K562 (cell line): Measurements from ENCODE around the gene UPF1. TPM values are rescaled to one million over a fixed set of nuclear protein-coding genes. Genes with fewer than 3 reads are reported as not detected.

Experiments used
- ADNP ChIP-seq: fragments of 200-800 bp; sonication (Bioruptor generic); IDR thresholded peaks from 2 replicates; pipeline ENCODE4 v1.6.1; 2016; ENCODE audit warnings: missing genetic modification characterization, missing compliant biosample characterization
- BCOR ChIP-seq: fragments of 450-650 bp; IDR thresholded peaks from 2 replicates; pipeline ENCODE4 v1.6.1; 2016
- CBX1 ChIP-seq: sonication (generic); IDR thresholded peaks from 2 replicates; pipeline ENCODE4 v1.6.1; 2016; ENCODE audit warnings: antibody characterized with exemption, low read depth, mild to moderate bottlenecking
- KDM1A ChIP-seq, 2 experiments: fragments of 450-650 bp; IDR thresholded peaks; 2 replicates each; pipeline ENCODE4 v1.6.1; 2016; ENCODE audit warnings: mild to moderate bottlenecking in 2 of 2
- KDM4B ChIP-seq, 2 experiments: fragments of 450-650 bp in 1 of 2; sonication (generic) in 1 of 2; IDR thresholded peaks; 2 replicates each; pipeline ENCODE4 v1.6.1; 2016 to 2017; ENCODE audit warnings: borderline replicate concordance in 2 of 2, antibody characterized with exemption in 1 of 2, low read depth in 1 of 2, mild to moderate bottlenecking in 1 of 2
- MEIS2 ChIP-seq: fragments of 450-650 bp; IDR thresholded peaks from 2 replicates; pipeline ENCODE4 v1.6.1; 2014; ENCODE audit warnings: mild to moderate bottlenecking; ENCODE audit not compliant: partially characterized antibody
- MITF ChIP-seq: IDR thresholded peaks from 2 replicates; pipeline ENCODE4 v1.6.1; 2014; ENCODE audit warnings: antibody characterized with exemption
- MLLT1 ChIP-seq, 2 experiments: fragments of 450-650 bp; IDR thresholded peaks; 2 replicates each; pipeline ENCODE4 v1.6.1; 2016
- PHF8 ChIP-seq: fragments of 200-600 bp; sonication (generic); IDR thresholded peaks from 2 replicates; pipeline ENCODE4 v1.6.1; 2012; ENCODE audit warnings: mixed run types, mild to moderate bottlenecking, inconsistent platforms, low read length, moderate library complexity, borderline replicate concordance
- PYGO2 ChIP-seq: fragments of 450-650 bp; IDR thresholded peaks from 2 replicates; pipeline ENCODE4 v1.6.1; 2016; ENCODE audit warnings: mild to moderate bottlenecking, missing genetic modification characterization, moderate library complexity, missing compliant biosample characterization
- RBM25 ChIP-seq: fragments of 200-400 bp; formaldehyde crosslinking; IDR thresholded peaks from 2 replicates; pipeline ENCODE4 v1.6.1; 2018; ENCODE audit warnings: low read length, low read depth, moderate library complexity; ENCODE audit not compliant: severe bottlenecking
- TARDBP ChIP-seq: fragments of 450-650 bp; IDR thresholded peaks from 2 replicates; pipeline ENCODE4 v1.6.1; 2016
- THRA ChIP-seq: fragments of 450-650 bp; IDR thresholded peaks from 2 replicates; pipeline ENCODE4 v1.6.1; 2017; ENCODE audit warnings: mild to moderate bottlenecking, moderate library complexity
- ZNF197 ChIP-seq: fragments of 200-800 bp; sonication (Bioruptor generic); IDR thresholded peaks from 2 replicates; pipeline ENCODE4 v1.6.1; 2016; ENCODE audit warnings: low read depth, missing genetic modification characterization, missing compliant biosample characterization
- ZNF445 ChIP-seq: fragments of 250-450 bp; sonication (Bioruptor Pico); IDR thresholded peaks from 2 replicates; pipeline ENCODE4 v1.4.0; 2020; ENCODE audit warnings: low read depth, mild to moderate bottlenecking, moderate library complexity
- polyA plus RNA-seq, 8 experiments: library from polyadenylated mRNA; depleted of rRNA in 4 of 8; stranded (reverse) in 5 of 8; unstranded in 3 of 8; fragments of >200 nt; fragmentation: Nextera tagmentation in 2 of 8; fragmentation: Illumina TruSeq in 1 of 8; extraction: Ambion mirVana in 2 of 8; extraction: Trizol in 1 of 8; gene quantifications; 2 replicates each; pipeline versions ENCODE4 v1.2.1 to v1.2.3, GENCODE V29; 2011 to 2014; ENCODE audit warnings: inconsistent platforms in 1 of 8, missing spikeins in 1 of 8
- total RNA-seq, 7 experiments: library from RNA; depleted of rRNA in 6 of 7; stranded (reverse); fragments of >200 nt in 6 of 7; fragmentation: Illumina TruSeq in 2 of 7; extraction: Trizol in 2 of 7; gene quantifications; 2 replicates each; pipeline versions ENCODE4 v1.2.1 to v1.2.3, GENCODE V29; 2011 to 2021; ENCODE audit warnings: low replicate concordance in 1 of 7

UPF1 gene
- total and polyA plus RNA-seq, 9 of the 15 experiments (the other 6 are each of a cell fraction or from before 2014, with no cell fraction given), result 0.34 to 103 (median 27.9) TPM

- TF ChIP-seq MITF, result no peak
- no peak for TF ChIP-seq ZNF445 (CRISPR knock-in tag)
- no peak for TF ChIP-seq MLLT1 (IDR thresholded peaks at IDR 0.05)
- no peak for TF ChIP-seq CBX1
- TF ChIP-seq ZNF197 (CRISPR knock-in tag), result no peak
- TF ChIP-seq PYGO2 (tag), result no peak
- TF ChIP-seq RBM25, result peak; percentile 76
- peak; percentile 63 for TF ChIP-seq ADNP
- no peak for TF ChIP-seq THRA
- no peak for TF ChIP-seq KDM4B (IDR thresholded peaks at IDR 0.05; ENCODE audit: borderline replicate concordance in 2 of 2, low read depth in 1 of 2)
- TF ChIP-seq TARDBP, result no peak
- no peak for TF ChIP-seq MEIS2
- no peak for TF ChIP-seq PHF8
- TF ChIP-seq BCOR, result peak; percentile 95
- peak; percentile 74 to 79 for TF ChIP-seq KDM1A (IDR thresholded peaks at IDR 0.05)
- TF ChIP-seq, all 486 proteins: peak for 8
Measured at GRCh38 chr19:18803550-18804138, 28.1 kb upstream of the UPF1 start (continued).
